ENCODE results near the gene FLT4.

GRCh38 chr5:180645274-180646204 lies 3.9 kb downstream of the FLT4 start:
- TF ChIP-seq CTCF (IDR thresholded peaks at IDR 0.05), result no peak
- no peak for TF ChIP-seq POLR2A (IDR thresholded peaks at IDR 0.05)
